ENCODE results near the gene MYH16. TPM values are rescaled to one million over a fixed set of nuclear protein-coding genes. Genes with fewer than 3 reads are reported as not detected.

MYH16 gene
- total RNA-seq, 4 donors from 2014 or later: not detected

GRCh38 chr7:99293167-99293566, 20.5 kb downstream of the MYH16 start:
- no peak for ATAC-seq (ENCODE audit: low FRiP score)
- no peak for DNase-seq (ENCODE audit: low spot score)
- no peak for TF ChIP-seq CTCF (IDR thresholded peaks at IDR 0.05)

GRCh38 chr7:99293650-99294049, 21.0 kb downstream of the MYH16 start:
- no peak for TF ChIP-seq CTCF (IDR thresholded peaks at IDR 0.05)
- ATAC-seq (ENCODE audit: low FRiP score) (no peak), DNase-seq (ENCODE audit: low spot score) (no peak)

- ATAC-seq (ENCODE audit: low FRiP score): no peak
- no peak for DNase-seq (ENCODE audit: low spot score)
- TF ChIP-seq CTCF (IDR thresholded peaks at IDR 0.05): no peak
Observed at GRCh38 chr7:99296471-99296870, 23.8 kb downstream of the MYH16 start.

GRCh38 chr7:99301496-99301895, 28.9 kb downstream of the MYH16 start:
- ATAC-seq (ENCODE audit: low FRiP score) (no peak), DNase-seq (ENCODE audit: low spot score) (no peak)
- TF ChIP-seq CTCF (IDR thresholded peaks at IDR 0.05): no peak

- no peak for TF ChIP-seq CTCF (IDR thresholded peaks at IDR 0.05)
- no peak for DNase-seq (ENCODE audit: low spot score)
- no peak for ATAC-seq (ENCODE audit: low FRiP score)
Observed at GRCh38 chr7:99305473-99306260, 33.0 kb downstream of the MYH16 start.

- TF ChIP-seq CTCF (IDR thresholded peaks at IDR 0.05): no peak
- ATAC-seq (ENCODE audit: low FRiP score) (no peak), DNase-seq (ENCODE audit: low spot score) (no peak)
Observed at GRCh38 chr7:99308461-99309074, 35.9 kb downstream of the MYH16 start.

- DNase-seq (ENCODE audit: low spot score): no peak
- no peak for TF ChIP-seq CTCF (IDR thresholded peaks at IDR 0.05)
- ATAC-seq (ENCODE audit: low FRiP score): no peak
Observed at GRCh38 chr7:99309111-99309510, 36.5 kb downstream of the MYH16 start.

All from omental fat pad (tissue), 4 donors.